Stimulated activated CD8-positive, alpha-beta memory T cell treated with anti-CD3 and anti-CD28 coated beads, Interleukin-2, amount 100 ng/mL, for 48 hours (primary cell): Measurements from ENCODE around the gene INF2.
A peak's percentile ranks its signal among the peaks of the same experiment; 100 is the strongest.

Source experiments
- DNase-seq, 2 donors: peaks; one replicate each; pipeline ENCODE4 v3.0.0-alpha.2; 2020; ENCODE audit warnings: low read depth in 2 of 2

Gene INF2

DNA sequence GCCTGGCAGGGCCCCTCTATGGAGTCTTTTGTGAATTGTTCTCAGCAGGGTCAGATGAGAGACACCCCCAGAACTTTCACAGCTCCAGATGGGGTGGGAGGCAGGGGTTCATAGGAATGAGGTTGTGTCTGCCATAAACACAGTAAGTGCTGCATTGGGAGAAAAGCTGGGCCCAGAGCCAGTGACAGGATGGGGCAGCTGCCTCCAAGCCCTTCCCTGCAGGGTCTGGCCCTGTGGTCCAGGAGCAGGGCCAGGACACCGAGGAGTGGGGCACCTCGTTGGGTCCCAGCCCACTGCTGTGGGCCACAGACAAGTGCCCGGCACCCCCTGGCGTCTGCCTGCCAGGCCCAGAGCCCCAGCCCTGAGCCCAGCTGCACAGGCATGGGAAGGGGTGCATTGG lies 13.3 kb downstream of the INF2 start:
- DNase-seq = no peak

DNA sequence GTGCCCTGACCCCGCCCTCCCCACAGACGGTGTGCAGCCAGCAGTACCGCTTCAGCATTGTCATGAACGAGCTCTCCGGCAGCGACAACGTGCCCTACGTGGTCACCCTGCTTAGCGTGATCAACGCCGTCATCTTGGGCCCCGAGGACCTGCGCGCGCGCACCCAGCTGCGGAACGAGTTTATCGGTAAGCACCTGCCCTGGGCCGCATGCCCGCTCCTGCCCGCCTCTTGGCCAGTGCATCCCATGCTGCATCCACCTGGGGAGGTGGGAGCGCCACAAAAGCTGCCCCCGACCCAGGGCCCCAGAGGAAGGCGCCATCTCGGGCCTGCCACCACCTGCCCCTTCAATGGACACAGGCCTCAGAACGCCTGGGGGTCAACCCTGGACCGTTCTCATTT lies 13.9 kb downstream of the INF2 start:
- no peak for DNase-seq

DNA sequence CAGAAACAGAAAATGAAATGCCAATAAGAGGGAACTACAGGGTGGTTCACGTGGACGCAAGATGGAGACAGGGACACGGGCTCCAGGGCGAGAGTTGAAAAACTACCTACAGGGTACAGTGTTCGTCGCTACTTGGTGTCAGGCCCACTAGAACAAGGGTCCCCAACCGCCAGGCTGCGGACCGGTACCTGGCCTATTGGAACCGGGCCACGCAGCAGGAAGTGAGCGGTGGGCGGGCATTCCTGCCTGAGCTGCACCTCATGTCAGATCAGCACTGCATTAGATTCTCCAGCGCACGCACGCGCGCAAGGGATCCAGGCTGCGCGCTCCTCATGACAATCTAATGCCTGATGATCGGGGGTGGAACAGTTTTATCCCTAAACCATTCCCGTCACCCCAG lies 14.8 kb downstream of the INF2 start:
- no peak for DNase-seq

DNA sequence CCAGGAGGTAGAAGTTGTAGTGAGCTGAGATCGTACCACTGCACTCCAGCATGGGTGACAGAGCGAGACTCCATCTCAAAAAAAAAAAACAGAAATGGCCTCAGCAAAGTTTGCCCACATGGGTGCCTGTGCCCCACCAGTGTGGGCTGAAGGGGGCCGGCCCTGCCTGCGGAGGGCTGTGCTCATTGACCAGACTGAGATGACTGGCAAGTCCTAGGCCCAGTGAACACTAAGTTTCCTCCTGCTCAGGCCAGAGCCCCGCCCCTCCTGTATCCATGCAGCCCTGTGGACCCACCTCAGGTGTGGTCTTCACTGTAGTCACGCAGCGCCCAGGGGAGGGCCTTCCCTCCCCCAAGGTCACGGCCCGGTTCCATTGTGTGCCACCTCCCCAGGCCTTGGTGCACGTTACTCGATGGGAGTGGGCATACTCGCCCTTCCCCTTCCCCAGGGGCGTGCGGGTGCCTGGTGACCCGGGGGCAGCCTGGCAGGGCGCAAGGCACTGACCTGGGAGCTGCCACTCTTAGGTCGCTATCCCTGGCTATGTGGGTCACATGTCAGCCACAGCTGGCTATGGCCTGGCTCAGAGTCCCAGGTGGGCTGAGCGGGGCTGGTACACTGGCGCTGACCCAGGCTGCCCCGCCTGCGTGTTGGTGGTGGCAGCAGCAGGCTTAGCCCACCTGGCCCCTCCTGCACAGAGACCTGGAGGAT lies 16.1 kb downstream of the INF2 start:
- DNase-seq = no peak

DNA sequence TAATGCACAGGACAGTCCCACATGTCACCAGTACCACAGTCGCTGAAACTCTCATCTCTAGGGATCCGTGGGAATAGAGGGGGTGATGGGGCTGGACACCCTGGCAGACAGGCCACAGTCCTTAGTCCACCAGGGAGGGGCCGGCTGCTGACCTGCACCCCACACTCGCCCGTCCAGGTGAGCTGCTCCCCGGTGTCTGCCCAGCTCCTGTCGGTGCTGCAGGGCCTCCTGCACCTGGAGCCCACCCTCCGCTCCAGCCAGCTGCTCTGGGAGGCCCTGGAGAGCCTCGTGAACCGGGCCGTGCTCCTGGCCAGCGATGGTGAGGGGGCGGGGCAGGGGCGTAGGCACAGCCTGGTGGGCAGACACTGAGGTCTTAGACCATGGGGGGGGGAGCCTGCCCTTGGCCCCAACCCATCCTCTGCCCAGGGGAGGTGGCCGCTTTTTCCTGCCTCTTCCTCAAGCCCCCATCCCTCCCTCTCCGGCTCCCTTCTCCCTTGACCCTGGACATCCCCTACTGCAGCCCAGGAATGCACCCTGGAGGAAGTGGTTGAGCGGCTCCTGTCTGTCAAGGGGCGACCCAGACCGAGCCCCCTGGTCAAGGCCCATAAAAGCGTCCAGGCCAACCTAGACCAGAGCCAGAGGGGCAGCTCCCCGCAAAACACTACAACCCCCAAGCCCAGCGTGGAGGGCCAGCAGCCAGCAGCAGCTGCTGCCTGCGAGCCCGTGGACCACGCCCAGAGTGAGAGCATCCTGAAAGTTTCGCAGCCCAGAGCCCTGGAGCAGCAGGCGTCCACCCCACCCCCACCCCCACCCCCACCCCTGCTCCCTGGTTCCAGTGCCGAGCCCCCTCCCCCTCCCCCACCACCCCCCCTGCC lies 17.6 kb downstream of the INF2 start:
- DNase-seq = no peak

DNA sequence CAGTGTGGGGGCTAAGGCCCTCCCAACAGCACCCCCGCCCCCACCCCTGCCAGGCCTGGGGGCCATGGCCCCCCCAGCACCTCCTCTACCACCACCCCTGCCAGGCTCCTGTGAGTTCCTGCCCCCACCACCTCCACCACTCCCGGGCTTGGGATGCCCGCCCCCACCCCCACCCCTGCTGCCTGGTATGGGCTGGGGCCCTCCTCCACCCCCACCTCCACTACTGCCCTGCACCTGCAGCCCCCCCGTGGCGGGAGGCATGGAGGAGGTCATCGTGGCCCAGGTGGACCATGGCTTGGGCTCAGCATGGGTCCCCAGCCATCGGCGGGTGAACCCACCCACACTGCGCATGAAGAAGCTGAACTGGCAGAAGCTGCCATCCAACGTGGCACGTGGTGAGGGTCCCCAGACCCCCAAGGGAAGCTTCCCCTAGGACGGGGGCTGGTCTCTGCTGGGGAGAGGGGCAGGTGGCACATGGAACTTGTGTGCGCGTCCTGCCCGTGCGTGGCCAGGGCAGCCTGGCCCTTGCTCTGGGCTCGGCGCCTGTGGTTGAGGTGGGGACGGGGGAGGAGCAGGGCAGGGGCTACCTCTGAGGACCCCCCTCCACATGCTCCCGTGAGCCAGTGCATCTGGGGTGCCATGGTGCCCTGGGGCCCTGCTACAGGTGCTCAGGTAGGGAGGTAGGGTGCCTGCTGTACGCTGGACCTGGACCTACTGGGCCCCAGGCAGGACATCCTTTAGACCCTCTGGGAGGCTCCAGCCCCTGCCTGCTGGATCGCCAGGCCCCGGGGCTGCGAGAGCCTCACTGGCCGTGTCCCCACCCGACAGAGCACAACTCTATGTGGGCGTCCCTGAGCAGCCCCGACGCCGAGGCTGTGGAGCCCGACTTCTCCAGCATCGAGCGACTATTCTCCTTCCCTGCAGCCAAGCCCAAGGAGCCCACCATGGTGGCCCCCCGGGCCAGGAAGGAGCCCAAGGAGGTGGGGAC lies 18.5 kb downstream of the INF2 start:
- no peak for DNase-seq

DNA sequence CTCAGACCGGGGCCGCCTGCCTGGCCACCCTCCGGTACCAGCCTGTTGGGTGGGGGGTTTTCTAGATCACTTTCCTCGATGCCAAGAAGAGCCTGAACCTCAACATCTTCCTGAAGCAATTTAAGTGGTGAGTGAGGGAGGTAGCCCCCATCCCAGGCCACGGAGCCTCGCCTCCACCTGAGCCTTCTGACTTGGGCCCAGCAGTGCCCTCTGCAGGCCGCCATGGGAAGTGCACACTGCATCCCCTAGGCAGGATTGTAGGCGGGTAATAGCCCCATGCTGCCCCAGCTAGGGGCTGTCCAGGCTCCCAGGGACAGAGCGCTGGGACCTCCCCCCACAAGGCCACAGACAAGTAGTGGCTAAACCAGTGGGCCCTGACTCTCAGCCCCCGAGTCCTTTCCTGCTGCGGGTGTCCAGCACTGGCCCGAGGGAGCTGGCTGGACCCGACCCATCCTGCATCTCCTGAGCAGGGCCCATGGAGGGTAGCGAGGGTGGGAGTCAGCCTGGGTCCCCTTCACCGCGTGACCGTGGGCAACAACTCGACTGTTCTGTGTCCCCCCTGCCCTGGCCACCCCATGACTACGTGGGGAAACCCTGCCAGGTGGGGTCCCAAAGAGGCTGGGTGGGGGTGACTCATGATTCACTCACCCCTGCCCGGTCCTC lies 19.3 kb downstream of the INF2 start:
- peak; percentile 53 to 57 for DNase-seq

DNA sequence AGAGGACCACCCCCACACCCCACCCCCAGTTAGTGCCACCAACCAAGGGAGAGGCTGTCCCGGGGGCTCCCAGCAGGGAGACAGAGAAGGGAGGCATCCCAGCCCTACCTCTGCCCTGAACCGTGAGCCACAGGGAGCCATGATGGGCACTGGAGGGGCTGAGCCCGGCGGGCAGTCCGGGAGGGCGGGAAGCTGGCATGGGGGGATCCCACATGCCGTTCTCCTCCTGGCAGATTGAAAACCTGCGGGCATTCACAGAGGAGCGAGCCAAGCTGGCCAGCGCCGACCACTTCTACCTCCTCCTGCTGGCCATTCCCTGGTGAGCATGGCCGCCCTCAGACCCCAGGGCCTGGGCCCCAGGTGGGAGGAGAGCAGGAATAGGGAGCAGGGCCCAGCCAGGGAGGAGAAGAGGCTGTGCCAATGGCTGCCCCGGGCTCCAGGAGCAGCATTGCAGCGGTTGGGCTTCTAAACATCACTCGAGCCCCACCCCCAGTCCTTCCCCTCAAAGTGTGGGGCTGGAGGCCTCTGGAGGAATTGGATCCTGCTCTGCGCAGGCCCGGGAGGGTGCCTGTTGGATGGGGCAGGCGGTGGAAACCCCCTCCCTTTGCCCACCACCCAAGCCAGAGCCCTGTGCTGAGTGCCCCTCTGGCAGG lies 20.1 kb downstream of the INF2 start:
- DNase-seq = no peak

DNA sequence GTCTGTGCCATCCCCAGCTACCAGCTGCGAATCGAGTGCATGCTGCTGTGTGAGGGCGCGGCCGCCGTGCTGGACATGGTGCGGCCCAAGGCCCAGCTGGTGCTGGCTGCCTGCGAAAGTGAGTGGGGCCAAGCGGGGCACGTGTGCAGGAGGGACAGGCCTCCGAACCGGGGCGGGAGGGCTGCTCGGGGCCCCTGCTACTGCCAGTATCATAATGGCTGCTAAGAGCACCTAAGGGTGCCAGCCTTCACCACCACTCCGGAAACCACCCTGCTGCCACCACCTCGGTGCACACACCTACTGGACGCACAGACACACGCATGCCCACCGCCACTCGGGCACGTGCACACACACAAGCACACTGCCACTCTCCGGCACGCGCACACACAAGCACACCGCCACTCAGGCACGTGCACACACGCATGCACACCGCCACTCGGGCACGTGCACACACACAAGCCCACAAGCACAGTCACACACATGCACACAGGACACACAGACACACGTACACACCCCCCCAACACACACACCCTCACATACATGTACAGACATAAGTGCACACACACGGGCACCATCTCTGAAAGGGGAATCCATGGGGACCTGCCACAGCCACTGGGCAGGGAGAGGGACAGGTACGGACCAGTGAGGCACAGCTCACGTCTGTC lies 20.8 kb downstream of the INF2 start:
- DNase-seq = no peak

DNA sequence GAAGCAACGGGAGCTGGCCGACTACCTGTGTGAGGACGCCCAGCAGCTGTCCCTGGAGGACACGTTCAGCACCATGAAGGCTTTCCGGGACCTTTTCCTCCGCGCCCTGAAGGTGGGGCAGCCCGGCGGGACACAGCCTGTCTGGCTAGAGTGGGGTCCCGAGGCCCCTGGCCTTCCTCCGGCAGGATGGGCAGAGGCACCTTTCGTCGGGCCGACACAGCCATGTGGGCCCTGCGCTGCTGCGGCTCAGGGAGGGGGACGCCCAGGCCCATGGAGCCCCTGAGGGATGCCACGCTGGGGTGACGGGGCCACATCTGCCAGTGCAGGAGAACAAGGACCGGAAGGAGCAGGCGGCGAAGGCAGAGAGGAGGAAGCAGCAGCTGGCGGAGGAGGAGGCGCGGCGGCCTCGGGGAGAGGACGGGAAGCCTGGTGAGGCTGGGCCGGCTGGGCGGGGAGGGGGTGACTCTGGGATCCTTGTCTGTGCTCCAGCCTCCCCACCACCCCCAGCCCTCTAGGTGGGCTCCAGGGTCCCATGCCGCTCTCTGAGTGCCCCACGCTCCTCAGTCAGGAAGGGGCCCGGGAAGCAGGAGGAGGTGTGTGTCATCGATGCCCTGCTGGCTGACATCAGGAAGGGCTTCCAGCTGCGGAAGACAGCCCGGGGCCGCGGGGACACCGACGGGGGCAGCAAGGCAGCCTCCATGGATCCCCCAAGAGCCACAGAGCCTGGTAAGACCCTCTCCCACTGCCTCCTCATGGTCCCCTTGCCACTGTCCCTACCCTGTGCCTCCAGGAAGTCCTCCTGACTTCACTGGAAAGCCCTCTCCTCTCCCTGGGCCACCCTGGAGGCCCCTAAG lies 23.7 kb downstream of the INF2 start:
- DNase-seq = no peak

DNA sequence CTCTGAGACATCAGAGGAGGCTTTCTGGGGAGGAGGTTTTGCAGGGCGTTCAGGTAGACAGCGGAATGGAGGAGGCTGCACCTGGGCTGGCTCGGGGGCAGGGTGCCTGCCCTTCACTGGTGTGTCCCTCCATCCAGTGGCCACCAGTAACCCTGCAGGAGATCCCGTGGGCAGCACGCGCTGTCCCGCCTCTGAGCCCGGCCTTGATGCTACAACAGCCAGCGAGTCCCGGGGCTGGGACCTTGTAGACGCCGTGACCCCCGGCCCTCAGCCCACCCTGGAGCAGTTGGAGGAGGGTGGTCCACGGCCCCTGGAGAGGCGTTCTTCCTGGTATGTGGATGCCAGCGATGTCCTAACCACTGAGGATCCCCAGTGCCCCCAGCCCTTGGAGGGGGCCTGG lies 24.6 kb downstream of the INF2 start:
- DNase-seq = no peak

DNA sequence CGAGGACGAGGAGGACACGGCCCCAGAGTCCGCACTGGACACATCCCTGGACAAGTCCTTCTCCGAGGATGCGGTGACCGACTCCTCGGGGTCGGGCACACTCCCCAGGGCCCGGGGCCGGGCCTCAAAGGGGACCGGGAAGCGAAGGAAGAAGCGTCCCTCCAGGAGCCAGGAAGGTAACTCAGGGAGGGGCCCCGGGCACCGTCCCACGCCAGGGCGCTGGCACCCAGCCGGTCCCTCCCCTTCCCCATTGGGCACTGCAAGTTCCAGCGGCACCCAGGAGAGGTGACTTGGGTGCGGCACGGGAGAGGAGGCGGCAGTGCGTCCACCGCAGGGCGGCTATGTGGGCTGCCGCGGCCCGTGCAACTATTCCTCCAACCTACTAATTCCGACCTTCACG lies 25.3 kb downstream of the INF2 start:
- no peak for DNase-seq

DNA sequence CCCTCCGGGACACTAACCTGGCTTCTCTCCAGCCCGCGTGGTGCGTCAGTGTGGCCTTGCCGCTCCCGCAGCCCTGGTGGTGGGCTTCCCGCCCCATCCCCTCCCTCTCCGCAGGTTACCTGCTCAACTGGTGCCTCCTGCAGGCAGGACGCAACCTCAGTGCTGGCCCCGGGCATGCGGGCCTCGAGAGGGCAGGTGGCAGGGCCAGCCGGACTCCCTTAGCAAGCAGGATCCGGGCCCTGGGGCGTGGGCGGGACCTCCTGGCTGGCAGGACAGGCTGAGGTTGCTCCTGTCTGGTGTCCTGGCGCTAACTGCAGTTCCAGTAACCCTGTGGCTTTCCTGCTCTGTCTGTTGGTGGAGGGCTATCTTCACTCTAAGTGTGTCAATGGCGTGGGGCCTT lies 26.0 kb downstream of the INF2 start:
- no peak for DNase-seq

DNA sequence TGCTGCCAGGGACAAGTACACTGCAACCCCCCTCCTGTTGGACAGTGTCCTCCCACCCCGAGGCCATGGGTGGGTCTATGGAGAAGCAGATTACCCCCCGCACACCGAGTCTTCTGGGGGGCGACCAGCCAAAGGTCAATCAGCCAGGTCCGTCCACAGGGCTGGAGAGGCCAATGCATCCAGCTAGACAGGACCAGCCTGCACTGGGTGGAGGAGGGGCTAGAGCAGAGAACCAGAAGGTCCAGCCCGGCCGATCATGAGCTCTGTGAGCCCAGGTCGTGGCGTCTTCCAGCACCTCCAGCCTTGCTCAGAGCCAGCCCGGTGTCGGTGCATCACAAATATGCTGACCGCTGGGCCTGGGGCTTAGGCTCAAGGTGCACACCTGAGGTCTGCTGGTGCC lies 26.5 kb downstream of the INF2 start:
- no peak for DNase-seq

DNA sequence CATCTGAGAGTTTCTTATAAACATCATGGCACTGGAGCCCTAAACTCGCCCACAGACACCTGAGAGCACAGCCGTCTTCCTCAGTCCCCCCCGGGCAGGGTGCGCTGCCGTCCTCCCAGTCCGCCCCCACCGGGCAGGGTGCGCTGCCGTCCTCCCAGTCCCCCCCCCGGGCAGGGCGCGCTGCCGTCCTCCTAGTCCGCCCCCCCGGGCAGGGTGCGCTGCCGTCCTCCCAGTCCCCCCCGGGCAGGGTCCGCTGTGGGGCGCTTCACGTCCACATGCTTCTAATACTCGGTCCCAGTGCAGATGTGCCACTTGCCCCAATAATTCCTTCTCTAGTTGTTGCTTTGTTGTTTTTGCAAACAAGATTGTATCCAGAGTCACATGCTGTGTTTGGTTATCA lies 27.7 kb downstream of the INF2 start:
- no peak for DNase-seq

DNA sequence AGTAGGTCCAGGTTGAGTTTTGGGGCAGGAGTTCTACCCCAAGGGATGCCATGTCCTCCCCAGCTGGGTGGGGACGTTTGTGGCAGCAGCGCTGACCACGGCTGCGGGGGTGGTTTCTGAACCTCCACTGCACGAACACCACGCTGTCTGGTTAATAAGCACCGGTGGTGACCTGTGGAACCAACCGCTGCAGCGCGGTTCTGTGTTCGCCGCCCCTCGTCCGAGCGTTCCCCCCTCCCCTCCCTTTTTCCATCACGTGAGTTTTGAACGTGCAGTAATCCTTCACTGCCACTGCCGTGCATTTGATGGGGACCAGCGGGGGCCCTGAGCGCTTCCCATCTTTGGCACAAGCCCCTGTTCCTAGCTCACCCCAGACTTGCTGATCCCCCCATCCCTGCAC lies 28.2 kb downstream of the INF2 start:
- DNase-seq = no peak

DNA sequence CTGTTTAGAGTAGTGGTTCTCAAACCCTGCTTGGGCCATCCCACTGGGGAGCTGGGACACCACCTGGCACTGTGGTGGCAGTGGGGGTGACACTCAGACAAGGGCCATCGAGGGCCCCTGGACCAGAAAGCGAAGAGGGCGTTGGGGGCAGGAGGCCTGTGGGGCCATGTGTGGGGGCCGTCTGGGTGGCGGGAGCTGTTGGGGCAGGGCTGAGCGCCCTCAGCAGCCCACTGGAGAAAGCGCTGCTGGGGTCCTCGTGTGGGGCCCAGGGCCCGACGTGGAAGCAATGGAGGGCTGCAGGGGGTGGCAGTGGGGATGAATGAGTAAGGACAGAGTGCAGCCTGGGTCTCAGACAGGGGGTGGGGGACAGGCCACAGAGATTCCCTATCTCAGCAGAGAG lies 28.7 kb downstream of the INF2 start:
- DNase-seq = no peak

DNA sequence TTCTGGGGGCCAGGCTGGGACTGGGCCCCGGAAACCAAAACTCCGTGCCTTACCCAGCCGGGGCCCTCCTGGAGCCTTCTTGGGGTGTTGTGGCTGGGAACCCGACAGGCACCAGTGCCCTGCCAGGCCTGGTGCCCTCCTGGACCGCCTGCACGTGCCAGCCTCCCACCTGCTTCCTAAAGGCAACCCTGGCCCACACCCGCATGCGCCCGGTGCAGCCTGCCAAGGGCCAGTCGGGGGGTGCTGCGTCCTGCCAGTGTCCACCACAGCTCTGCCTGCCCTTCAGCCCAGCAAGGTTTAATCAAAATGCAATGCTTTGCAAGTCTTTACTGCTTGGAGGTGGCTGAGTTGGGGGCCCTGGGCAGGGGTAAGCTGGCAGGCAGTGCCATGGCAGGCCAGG lies 29.5 kb downstream of the INF2 start:
- DNase-seq = no peak

DNA sequence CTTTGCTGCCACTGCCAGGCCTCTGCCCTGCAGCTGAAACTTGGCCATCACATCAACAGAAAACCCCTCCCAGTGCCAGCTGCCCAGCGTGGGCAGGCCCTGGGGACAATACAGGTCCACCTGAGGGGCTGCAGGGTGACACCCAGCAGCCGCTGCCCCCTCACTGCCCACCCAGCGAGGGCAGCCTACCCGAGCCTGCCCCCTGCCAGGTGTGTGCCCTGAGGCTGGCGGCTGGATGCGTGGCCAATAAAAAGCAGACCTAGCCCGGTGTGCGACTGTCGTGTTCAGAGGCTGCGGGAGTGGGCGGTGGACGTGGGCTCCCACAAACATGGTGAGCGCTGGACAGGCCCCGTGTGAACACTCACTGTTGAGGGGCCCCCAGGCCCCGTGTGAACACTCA lies 29.9 kb downstream of the INF2 start:
- DNase-seq = no peak
